Urinary bladder (tissue), 4 donors: Measurements from ENCODE around the gene SSX4. TPM values are rescaled to one million over a fixed set of nuclear protein-coding genes. Genes with fewer than 3 reads are reported as not detected.
"Not testable (repeated sequence)": the region's sequence is repeated elsewhere in the genome, so short reads cannot be mapped to it uniquely, and the experiment has no call there.

Experiments used
- DNase-seq: peaks from one replicate; pipeline ENCODE4 v3.0.0-alpha.2; 2015; ENCODE audit errors: extremely low spot score
- H3K27ac ChIP-seq: one replicate; pipeline ENCODE4 v1.5.1; 2013; ENCODE audit warnings: low read depth, mild to moderate bottlenecking, moderate library complexity
- H3K36me3 ChIP-seq: one replicate; pipeline ENCODE4 v1.6.1; 2013; ENCODE audit warnings: mild to moderate bottlenecking, moderate library complexity; ENCODE audit not compliant: insufficient read depth
- H3K4me1 ChIP-seq: one replicate; pipeline ENCODE4 v1.6.1; 2013; ENCODE audit warnings: mild to moderate bottlenecking, moderate library complexity; ENCODE audit not compliant: insufficient read depth
- H3K4me3 ChIP-seq: one replicate; pipeline ENCODE4 v1.5.1; 2013; ENCODE audit warnings: low read depth, low read length
- WGBS: extraction: QIAGEN DNeasy Blood & Tissue Kit; methylation state at CpG from one replicate; pipeline ENCODE4 v1.1.7; 2013; 5-methylcytosine and 5-hydroxymethylcytosine counted together
- polyA plus RNA-seq: library from polyadenylated mRNA; stranded (reverse); fragments of 200-250 nt; gene quantifications from one replicate; pipeline ENCODE4 v1.2.3, GENCODE V29; 2013
- total RNA-seq: library from RNA; depleted of rRNA; stranded (reverse); fragments of >200 nt; gene quantifications from one replicate; pipeline ENCODE4 v1.2.3, GENCODE V29; 2014
- donor health status: healthy with polysubstance abuse.
- donor health status: healthy.

The SSX4 gene, protein sequence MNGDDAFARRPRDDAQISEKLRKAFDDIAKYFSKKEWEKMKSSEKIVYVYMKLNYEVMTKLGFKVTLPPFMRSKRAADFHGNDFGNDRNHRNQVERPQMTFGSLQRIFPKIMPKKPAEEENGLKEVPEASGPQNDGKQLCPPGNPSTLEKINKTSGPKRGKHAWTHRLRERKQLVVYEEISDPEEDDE
- total RNA-seq: not detected
- not detected for polyA plus RNA-seq

DNA sequence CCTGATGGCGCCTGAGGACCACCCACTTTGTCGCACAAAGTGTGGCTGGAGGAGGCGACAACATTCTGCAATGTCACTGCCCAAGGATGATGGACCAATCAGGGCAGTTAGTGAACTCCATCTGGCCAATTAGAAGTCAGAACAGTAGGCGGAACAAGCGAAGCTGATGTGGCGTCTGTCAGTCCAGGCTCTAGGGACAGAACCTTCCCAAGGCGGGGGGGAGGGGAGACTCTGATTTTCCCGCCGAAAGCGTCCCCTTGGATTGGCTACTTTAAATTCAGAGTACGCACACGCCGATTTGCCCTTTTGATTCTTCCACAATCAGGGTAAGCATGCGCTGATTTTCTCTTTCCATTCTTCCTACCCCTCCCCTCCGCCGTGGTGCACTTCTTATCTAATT, at the start of gene SSX4:
SSX4 (plus strand) TSS at position 301 of the 400 bp plus-strand sequence. CDS start 515 bp downstream, outside the sequence.
- not testable (repeated sequence) for H3K36me3 ChIP-seq, H3K4me3 ChIP-seq, H3K27ac ChIP-seq, DNase-seq, H3K4me1 ChIP-seq
- no CpG with 5 or more reads among the region's 16 CpGs for WGBS

DNA sequence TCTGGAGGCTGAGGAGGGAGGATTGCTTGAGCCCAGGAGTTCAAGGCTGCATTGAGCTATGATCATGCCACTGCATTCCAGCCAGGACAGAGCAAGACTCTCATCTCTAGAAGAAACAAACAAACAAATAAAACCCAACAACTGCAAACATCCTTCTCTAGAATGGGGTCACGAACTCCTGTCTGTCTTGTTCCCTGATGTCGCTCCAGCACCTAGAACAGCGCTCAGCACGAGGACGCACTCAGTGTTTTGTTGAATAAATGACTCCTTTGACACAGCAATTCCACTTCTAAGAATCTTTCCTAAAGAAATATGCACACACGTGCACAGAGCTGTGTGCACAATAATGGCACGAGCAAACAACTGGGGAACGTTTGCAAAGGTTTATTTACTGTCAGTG, 37.3 kb upstream of the SSX4 start:
- not testable (repeated sequence) for H3K27ac ChIP-seq, H3K36me3 ChIP-seq, H3K4me1 ChIP-seq, DNase-seq, H3K4me3 ChIP-seq
- WGBS: 44% methylated on average over 8 of the region's 8 CpGs

- H3K27ac ChIP-seq, H3K4me1 ChIP-seq, DNase-seq, H3K4me3 ChIP-seq, H3K36me3 ChIP-seq: not testable (repeated sequence)
- WGBS: 95% methylated on average over 19 of the region's 19 CpGs
Observed at GRCh38 chrX:48356315-48357094, 26.8 kb upstream of the SSX4 start, which contains the start of gene SSX3. SSX3 (minus strand) TSS chrX:48356703; CDS start chrX:48355249, 1,454 bp downstream.

GRCh38 chrX:48357681-48358080, 25.7 kb upstream of the SSX4 start:
- H3K36me3 ChIP-seq: no peaks in the 10 kb centered on the region
- 96% methylated on average over 7 of the region's 8 CpGs for WGBS

DNA sequence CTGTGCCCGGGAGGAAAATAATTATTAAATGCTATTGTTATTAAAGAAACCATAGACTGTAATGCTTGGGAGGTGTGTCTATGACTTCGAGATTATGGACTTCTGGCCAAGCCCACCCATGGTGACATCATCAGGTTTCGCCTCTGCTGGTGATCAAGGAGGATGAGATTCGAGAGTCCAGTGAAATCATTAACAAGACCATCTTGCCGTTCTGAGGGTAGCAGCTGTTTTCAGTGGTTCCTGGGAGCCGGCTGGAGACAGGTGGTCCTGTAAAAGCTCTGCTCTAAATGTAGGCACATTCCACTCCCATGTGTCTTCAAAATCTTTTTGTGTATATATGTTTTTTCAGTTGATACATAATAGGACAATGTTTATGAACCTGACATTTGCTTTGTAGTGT, 24.1 kb upstream of the SSX4 start:
- not testable (repeated sequence) for H3K27ac ChIP-seq, H3K4me1 ChIP-seq, DNase-seq, H3K36me3 ChIP-seq, H3K4me3 ChIP-seq
- 53% methylated on average over 6 of the region's 6 CpGs for WGBS

More at GRCh38 chrX:48357681-48358080, 25.7 kb upstream of the SSX4 start:
- Histone ChIP-seq H3K4me1 (no peaks in the 10 kb centered on the region), H3K4me3 (no peak overlapping the region), H3K27ac (no peak overlapping the region)
- DNase-seq: no peak

DNA sequence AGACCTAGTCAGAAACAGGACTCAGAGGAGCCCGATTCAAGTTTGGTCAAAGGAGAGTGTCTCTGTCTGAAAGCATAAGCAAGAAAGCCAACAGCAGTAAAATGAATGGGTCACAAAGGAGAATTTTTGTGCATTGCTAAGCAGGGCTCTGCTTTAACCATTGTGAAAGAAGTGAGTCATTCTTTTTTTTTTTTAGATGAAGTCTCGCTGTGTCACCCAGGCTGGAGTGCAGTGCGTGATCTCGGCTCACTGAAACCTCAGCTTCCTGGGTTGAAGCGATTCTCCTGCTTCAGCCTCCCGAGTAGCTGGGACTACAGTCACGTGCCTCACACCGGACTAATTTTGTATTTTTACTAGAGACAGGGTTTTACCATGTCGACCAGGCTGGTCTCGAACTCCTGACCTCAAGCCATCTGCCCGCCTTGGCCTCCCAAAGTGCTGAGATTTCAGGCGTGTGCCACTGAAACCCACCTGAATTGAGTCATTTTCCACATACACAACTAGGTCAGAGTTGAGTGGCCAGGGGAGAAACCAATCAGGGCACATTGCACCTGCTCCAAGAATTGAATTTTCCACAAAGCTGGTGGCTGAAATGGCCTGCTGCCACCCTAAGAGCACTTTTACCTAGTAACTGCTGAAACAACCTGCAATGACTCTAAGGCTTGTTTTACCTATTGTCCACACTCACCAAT, 15.5 kb upstream of the SSX4 start:
- H3K4me3 ChIP-seq, DNase-seq, H3K27ac ChIP-seq, H3K4me1 ChIP-seq, H3K36me3 ChIP-seq: not testable (repeated sequence)
- WGBS: no CpG with 5 or more reads among the region's 12 CpGs

DNA sequence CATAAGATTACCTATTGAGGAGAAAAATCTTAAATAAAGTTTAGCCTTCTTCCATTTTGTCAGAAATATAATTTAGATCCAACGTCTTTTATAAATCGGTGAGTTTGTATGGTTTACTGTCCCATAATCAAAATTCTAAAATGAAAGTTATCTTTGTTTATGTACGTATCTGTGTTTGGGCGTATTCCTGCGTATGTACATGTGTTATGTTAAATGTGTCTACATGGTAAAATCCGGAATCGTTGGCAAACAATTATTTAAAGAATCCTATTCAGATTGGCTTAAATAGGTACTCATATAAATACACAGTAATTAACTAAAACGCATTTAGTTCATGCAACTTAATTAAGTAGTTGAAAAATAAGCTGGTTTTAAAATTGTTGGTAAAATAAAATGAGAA, 12.9 kb upstream of the SSX4 start:
- not testable (repeated sequence) for DNase-seq, H3K4me1 ChIP-seq, H3K4me3 ChIP-seq, H3K27ac ChIP-seq, H3K36me3 ChIP-seq
- no CpG with 5 or more reads among the region's 8 CpGs for WGBS

DNA sequence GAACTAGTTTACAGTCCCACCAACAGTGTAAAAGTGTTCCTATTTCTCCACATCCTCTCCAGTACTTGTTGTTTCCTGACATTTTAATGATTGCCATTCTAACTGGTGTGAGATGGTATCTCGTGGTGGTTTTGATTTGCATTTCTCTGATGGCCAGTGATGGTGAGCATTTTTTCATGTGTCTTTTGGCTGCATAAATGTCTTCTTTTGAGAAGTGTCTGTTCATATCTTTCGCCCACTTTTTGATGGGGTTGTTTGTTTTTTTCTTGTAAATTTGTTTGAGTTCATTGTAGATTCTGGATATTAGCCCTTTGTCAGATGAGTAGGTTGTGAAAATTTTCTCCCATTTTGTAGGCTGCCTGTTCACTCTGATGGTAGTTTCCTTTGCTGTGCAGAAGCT, 13.6 kb downstream of the SSX4 start:
- H3K36me3 ChIP-seq, H3K4me1 ChIP-seq, DNase-seq, H3K4me3 ChIP-seq, H3K27ac ChIP-seq: not testable (repeated sequence)
- 96% methylated on average over 1 of the region's 2 CpGs for WGBS

- H3K27ac ChIP-seq, DNase-seq, H3K4me3 ChIP-seq, H3K36me3 ChIP-seq, H3K4me1 ChIP-seq: not testable (repeated sequence)
- WGBS: 14% methylated on average over 1 of the region's 1 CpG
Observed at GRCh38 chrX:48397825-48398224, 14.5 kb downstream of the SSX4 start.

- H3K4me3 ChIP-seq: not testable (repeated sequence)
Observed at GRCh38 chrX:48411860-48412259, 28.5 kb downstream of the SSX4 start, which contains the start of gene SSX4B. SSX4B (minus strand) TSS chrX:48411960; CDS start chrX:48411372, 588 bp downstream.

GRCh38 chrX:48427027-48427716, 43.8 kb downstream of the SSX4 start:
- not testable (repeated sequence) for H3K4me1 ChIP-seq, H3K36me3 ChIP-seq, DNase-seq, H3K4me3 ChIP-seq, H3K27ac ChIP-seq
- no CpG with 5 or more reads among the region's 12 CpGs for WGBS

More at GRCh38 chrX:48411860-48412259, 28.5 kb downstream of the SSX4 start, which contains the start of gene SSX4B:
- DNase-seq, H3K27ac ChIP-seq, H3K4me1 ChIP-seq, H3K36me3 ChIP-seq: not testable (repeated sequence)
- WGBS: no CpG with 5 or more reads among the region's 15 CpGs

- H3K27ac ChIP-seq, DNase-seq, H3K4me1 ChIP-seq, H3K36me3 ChIP-seq, H3K4me3 ChIP-seq: not testable (repeated sequence)
- WGBS: 46% methylated on average over 5 of the region's 5 CpGs
Observed at GRCh38 chrX:48429606-48430005, 46.3 kb downstream of the SSX4 start.

GRCh38 chrX:48430166-48430565, 46.8 kb downstream of the SSX4 start:
- H3K36me3 ChIP-seq, H3K4me3 ChIP-seq, H3K27ac ChIP-seq, DNase-seq, H3K4me1 ChIP-seq: not testable (repeated sequence)
- 56% methylated on average over 4 of the region's 4 CpGs for WGBS
